ENCODE results near the gene CAPN10.

Gene CAPN10

DNA sequence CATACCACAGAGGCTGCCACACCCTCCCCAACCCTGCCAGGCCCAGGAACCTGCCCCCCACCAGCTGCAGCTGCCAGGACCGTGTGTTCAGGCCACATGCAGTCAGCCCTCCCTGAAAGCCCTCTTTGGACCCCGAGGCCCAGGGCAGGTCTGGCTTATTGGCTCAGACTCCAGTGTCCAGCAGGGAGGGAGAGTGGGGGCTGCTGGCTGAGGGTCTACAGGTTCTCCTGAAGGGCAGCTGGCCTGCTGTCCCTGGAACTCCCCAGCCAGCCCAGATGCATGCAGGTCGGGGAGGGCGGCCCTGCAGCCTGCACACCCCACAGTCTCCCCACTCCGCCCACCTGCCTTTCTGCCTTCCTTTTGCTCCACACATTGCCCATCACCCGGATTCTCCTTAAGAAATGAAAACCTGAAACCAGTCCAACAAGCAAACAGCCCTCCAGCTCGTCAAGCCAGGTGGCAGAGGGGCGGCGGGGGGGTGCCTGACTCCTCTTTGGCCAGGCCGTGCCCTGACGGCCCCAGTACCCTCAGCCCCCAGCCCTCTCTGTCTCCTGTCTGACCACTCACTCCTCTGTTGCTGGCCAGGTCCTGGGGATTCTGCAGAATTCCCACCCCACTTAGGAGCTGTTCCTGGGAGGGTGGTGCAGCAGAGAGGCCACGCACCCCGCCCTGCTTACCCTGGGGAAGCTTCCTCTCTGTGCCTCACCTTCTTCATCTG is 56.7 kb downstream of the CAPN10 start:
- H3K4me3 ChIP-seq (replicated peaks in 1 of 2; ENCODE audit: low read depth in 2 of 2, low read length in 2 of 2): no peak overlapping the region
- TF ChIP-seq, protein P1, sequence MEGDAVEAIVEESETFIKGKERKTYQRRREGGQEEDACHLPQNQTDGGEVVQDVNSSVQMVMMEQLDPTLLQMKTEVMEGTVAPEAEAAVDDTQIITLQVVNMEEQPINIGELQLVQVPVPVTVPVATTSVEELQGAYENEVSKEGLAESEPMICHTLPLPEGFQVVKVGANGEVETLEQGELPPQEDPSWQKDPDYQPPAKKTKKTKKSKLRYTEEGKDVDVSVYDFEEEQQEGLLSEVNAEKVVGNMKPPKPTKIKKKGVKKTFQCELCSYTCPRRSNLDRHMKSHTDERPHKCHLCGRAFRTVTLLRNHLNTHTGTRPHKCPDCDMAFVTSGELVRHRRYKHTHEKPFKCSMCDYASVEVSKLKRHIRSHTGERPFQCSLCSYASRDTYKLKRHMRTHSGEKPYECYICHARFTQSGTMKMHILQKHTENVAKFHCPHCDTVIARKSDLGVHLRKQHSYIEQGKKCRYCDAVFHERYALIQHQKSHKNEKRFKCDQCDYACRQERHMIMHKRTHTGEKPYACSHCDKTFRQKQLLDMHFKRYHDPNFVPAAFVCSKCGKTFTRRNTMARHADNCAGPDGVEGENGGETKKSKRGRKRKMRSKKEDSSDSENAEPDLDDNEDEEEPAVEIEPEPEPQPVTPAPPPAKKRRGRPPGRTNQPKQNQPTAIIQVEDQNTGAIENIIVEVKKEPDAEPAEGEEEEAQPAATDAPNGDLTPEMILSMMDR (IDR thresholded peaks at IDR 0.05; ENCODE audit: low read depth, low read length): no peak
- DNase-seq (ENCODE audit: low read depth in 2 of 2): no peak

DNA sequence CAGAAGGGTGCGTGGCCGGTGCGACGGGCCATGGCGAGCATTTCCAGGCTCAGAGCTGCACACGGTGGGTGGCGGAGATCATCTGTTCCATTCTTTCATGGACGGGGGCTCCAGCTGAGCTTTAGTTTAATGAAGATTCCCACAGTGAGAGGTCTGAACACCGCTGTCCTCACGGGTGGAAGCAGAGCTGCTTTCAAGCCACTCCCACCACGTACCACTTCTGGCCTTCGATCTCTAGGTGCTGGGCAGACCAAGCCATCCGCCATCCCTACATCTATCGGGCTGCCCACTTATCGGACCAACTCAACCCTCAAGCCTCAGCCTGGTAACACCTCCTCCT is 57.2 kb downstream of the CAPN10 start:
- TF ChIP-seq, protein P1 (IDR thresholded peaks at IDR 0.05; ENCODE audit: low read depth, low read length): no peak
- DNase-seq (ENCODE audit: low read depth in 2 of 2): no peak
- H3K4me3 ChIP-seq (replicated peaks in 1 of 2; ENCODE audit: low read depth in 2 of 2, low read length in 2 of 2): no peak overlapping the region

DNA sequence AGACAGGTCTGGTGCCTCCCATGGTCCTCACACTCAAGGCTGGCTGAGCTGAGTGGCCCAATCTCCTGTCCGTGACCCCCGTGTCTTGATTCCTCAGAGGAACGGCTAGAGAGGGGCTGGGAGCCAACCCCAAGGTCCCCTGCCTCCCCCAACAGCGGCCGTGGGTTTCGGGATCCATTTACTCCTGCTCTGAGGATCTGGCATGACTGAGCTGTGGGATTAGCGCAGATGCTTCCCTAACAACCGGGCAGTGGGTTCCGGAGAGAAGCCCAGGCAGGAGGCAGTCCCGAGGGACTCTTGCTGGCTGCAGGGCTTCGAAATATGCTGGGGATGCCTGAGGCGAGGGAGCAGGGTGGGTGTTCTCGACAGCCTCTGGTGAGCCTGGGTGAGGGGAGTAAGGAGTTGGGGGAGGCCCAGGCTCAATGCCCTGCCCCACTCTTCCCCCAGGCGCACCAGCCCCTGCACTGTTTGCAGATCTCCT is 57.7 kb downstream of the CAPN10 start:
- TF ChIP-seq, protein P1 (IDR thresholded peaks at IDR 0.05; ENCODE audit: low read depth, low read length): no peak
- DNase-seq (ENCODE audit: low read depth in 2 of 2): no peak
- H3K4me3 ChIP-seq (replicated peaks in 1 of 2; ENCODE audit: low read depth in 2 of 2, low read length in 2 of 2): no peak overlapping the region

DNA sequence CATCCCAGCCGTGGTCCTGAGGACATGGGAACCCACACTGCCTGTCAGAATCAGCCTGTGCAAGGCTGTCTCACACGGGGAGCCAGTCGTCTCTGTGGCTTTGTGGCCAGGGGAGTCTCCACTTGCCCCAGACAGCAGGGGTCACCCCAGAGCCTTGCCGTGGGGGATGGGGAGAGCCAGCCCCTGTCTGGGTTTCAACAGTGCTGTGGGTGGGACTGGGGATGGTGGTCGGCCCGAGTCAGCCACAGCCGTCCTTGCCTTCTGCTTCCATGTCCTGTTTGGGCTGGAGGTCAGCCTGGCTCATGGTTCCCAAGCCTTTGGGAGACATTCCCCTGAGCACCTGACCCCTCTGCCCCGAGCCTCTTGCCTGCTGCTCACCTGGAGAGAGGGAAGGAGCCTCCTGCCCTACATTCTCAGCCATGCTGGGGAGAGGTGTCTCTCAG is 58.3 kb downstream of the CAPN10 start:
- TF ChIP-seq, protein P1 (IDR thresholded peaks at IDR 0.05; ENCODE audit: low read depth, low read length): no peak
- no peak overlapping the region for H3K4me3 ChIP-seq (replicated peaks in 1 of 2; ENCODE audit: low read depth in 2 of 2, low read length in 2 of 2)
- DNase-seq (ENCODE audit: low read depth in 2 of 2): no peak

DNA sequence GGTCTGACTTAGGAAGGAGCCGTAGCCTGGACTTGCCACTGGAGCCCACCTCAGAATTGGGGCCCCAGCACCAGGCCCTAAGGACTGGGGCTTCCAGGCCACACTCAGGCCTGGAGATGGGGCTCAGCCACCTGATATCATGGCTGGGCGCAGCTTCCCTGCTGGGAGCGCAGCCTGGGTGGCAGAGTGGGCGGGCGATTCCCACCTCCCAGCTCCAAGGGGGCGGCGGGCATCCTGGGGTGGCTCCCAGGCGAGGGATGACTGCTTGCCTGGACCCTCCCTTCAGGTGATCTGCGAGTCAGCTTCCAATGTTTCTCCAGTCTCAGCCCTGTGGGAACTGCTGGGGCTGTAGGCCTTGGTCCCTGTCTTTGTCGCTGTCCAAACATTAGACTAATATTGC is 58.8 kb downstream of the CAPN10 start:
- no peak overlapping the region for H3K4me3 ChIP-seq (replicated peaks in 1 of 2; ENCODE audit: low read depth in 2 of 2, low read length in 2 of 2)
- DNase-seq (ENCODE audit: low read depth in 2 of 2): no peak
- TF ChIP-seq, protein P1 (IDR thresholded peaks at IDR 0.05; ENCODE audit: low read depth, low read length): no peak

DNA sequence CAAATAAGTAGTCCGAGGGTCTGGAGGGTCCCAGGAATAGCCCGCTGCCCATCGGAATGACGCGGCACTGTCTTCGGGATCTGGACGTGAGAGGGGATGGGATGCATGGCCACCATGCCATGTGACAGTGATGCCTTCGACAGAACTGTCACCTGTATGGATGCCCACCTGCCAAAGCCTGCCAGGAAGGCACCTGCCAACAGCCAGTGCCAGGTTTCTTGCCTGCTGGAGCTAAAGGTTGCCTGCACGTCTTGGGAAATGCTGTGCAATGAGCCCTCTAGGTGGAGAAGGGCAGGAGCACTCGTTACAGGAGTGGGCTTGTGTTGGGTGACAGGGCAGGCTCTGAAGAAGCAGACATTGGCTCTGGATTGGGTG is 59.3 kb downstream of the CAPN10 start:
- no peak for DNase-seq (ENCODE audit: low read depth in 2 of 2)
- TF ChIP-seq, protein P1 (IDR thresholded peaks at IDR 0.05; ENCODE audit: low read depth, low read length): no peak
- no peak overlapping the region for H3K4me3 ChIP-seq (replicated peaks in 1 of 2; ENCODE audit: low read depth in 2 of 2, low read length in 2 of 2)
